Psoas muscle (tissue), 8 donors: ENCODE results near the gene ZC3HAV1. TPM values are rescaled to one million over a fixed set of nuclear protein-coding genes. Genes with fewer than 3 reads are reported as not detected.
A peak's percentile ranks its signal among the peaks of the same experiment; 100 is the strongest.
"Not testable (repeated sequence)": the region's sequence is repeated elsewhere in the genome, so short reads cannot be mapped to it uniquely, and the experiment has no call there.

Experiments
- ATAC-seq, 4 donors: fragments of 200-7000 bp; cut with Tn5 transposase; one replicate each; pipeline ENCODE4 v1.9.1; 2020; ENCODE audit warnings: moderate library complexity in 3 of 4, mild to moderate bottlenecking in 2 of 4
- DNase-seq, 2 donors: peaks; one replicate each; pipeline ENCODE4 v3.0.0-alpha.2; 2020
- H3K27ac ChIP-seq: fragments of 200-600 bp; one replicate; pipeline ENCODE4 v1.8.0; 2022
- H3K27me3 ChIP-seq, 3 donors: fragments of 200-600 bp in 1 of 3; one replicate each; pipeline versions ENCODE4 v1.6.1 to v1.8.0; 2013 to 2022; ENCODE audit warnings: low read length in 2 of 3, mild to moderate bottlenecking in 2 of 3, moderate library complexity in 1 of 3; ENCODE audit not compliant: insufficient read depth in 3 of 3
- H3K36me3 ChIP-seq, 2 donors: fragments of 200-600 bp in 1 of 2; one replicate each; pipeline versions ENCODE4 v1.6.1 to v1.8.0; 2013 to 2022; ENCODE audit warnings: low read depth in 1 of 2, mild to moderate bottlenecking in 1 of 2, moderate library complexity in 1 of 2; ENCODE audit not compliant: insufficient read depth in 1 of 2
- H3K4me1 ChIP-seq: fragments of 200-600 bp; one replicate; pipeline ENCODE4 v1.8.0; 2022
- H3K4me3 ChIP-seq: fragments of 200-600 bp; one replicate; pipeline ENCODE4 v1.8.0; 2022; ENCODE audit warnings: mild to moderate bottlenecking
- H3K9me3 ChIP-seq: fragments of 200-600 bp; one replicate; pipeline ENCODE4 v1.8.0; 2022
- WGBS, 3 donors: extraction: QIAGEN DNeasy Blood & Tissue Kit; methylation state at CpG; one replicate each; pipeline versions ENCODE4 v1.1.6 to v1.1.7; 2013; 5-methylcytosine and 5-hydroxymethylcytosine counted together
- intact Hi-C, 2 donors: fragments of 100-400 bp; cut with DNase I; formaldehyde crosslinking; loops; one replicate each; pipeline versions ENCODE4 v1.11.0 to v1.14.2; 2022
- polyA plus RNA-seq, 3 donors: library from polyadenylated mRNA; stranded (reverse); fragments of 200-250 nt; gene quantifications; one replicate each; pipeline ENCODE4 v1.2.3, GENCODE V29; 2013
- total RNA-seq, 4 donors: library from RNA; stranded (reverse); fragmentation: NEBNext Ultra II Directional in 2 of 4; extraction: Animal tissue kit (Norgen Biotek cat#: 25700) in 2 of 4; gene quantifications; one replicate each; pipeline versions ENCODE4 v1.2.1 to v1.2.4, GENCODE V29; 2021 to 2023
- TF ChIP-seq, protein P1 (sequence below): fragments of 200-600 bp; IDR thresholded peaks from one replicate; pipeline ENCODE4 v1.8.0; 2022; ENCODE audit warnings: antibody characterized with exemption
- donor health status: healthy with polysubstance abuse.
- donor health status: DM: no; HTN: no; CAD: no; lungs with moderate emphysema.
- donor health status: Bipolar disorder and iron deficiency.
- donor health status: healthy.
- donor health status: DM: yes; HTN: yes; CAD: no.
- donor health status: DM: no; HTN: no; CAD: no.
- donor health status: DM: no; HTN: no; CAD: no.
- donor health status: DM: yes; HTN: yes; CAD: no.

The ZC3HAV1 gene
- total and polyA plus RNA-seq, 7 donors, result 1.6 to 5.3 (median 3.9) TPM

DNA sequence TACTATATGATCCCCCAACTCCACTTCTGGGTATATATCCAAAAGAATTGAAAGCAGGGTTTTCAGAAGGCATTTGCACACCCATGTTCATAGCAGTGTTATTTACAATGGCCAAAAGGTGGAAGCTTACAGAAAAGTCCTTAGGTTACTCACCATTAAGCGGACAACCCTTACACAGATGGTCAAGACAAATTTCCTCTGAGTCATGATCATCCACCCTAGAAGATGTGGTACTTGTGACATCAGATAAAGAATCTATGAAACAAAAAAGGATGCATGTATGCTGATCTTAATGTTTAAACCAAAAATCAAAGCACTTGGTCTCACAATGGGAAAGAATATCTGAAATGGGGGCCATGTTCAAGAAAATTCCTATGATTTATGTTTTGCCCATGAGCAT, 31.1 kb downstream of the ZC3HAV1 start:
- ATAC-seq (no peak), DNase-seq (no peak)
- H3K36me3 ChIP-seq, result peaks cover 2 to 70% of the 10 kb centered on the region in 2 donors
- no peak overlapping the region for H3K27ac ChIP-seq
- intact Hi-C loops, result loop anchor here (5.0 to 10.0 kb wide), 3 partner anchors 61 to 194 kb away; no protein-coding TSS in a partner anchor
- TF ChIP-seq, protein P1, sequence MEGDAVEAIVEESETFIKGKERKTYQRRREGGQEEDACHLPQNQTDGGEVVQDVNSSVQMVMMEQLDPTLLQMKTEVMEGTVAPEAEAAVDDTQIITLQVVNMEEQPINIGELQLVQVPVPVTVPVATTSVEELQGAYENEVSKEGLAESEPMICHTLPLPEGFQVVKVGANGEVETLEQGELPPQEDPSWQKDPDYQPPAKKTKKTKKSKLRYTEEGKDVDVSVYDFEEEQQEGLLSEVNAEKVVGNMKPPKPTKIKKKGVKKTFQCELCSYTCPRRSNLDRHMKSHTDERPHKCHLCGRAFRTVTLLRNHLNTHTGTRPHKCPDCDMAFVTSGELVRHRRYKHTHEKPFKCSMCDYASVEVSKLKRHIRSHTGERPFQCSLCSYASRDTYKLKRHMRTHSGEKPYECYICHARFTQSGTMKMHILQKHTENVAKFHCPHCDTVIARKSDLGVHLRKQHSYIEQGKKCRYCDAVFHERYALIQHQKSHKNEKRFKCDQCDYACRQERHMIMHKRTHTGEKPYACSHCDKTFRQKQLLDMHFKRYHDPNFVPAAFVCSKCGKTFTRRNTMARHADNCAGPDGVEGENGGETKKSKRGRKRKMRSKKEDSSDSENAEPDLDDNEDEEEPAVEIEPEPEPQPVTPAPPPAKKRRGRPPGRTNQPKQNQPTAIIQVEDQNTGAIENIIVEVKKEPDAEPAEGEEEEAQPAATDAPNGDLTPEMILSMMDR, result no peak
- H3K9me3 ChIP-seq, result no peaks in the 10 kb centered on the region
- no peak overlapping the region for H3K4me3 ChIP-seq
- 96 to 100% (median 97%) methylated on average over 1 of the region's 1 CpG for WGBS, 3 donors
- H3K27me3 ChIP-seq, result no peaks in the 10 kb centered on the region
- no peaks in the 10 kb centered on the region for H3K4me1 ChIP-seq

DNA sequence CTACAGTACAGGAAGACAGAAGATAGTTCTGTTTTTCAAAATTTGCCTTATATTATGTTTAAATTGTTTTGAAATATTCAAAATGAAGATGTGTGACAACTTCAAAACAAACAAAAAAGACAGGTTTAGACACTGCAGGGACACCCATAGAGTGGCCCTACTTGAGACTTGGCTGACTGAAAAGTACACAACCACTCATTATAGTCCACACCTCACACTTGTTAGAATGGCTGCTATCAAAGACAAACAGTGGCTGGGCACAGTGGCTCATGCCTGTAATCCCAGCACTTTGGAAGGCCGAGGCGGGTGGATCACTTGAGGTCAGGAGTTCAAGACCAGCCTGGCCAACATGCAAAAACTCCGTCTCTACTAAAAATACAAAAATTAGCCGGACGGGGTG, 31.8 kb downstream of the ZC3HAV1 start:
- ATAC-seq, H3K27me3 ChIP-seq, DNase-seq, H3K27ac ChIP-seq, H3K9me3 ChIP-seq, H3K4me1 ChIP-seq, H3K4me3 ChIP-seq: not testable (repeated sequence)
- intact Hi-C loops, result loop anchor here (5.0 to 10.0 kb wide), 3 partner anchors 60 to 193 kb away; no protein-coding TSS in a partner anchor
- H3K36me3 ChIP-seq, result peaks cover 2 to 70% of the 10 kb centered on the region in 2 donors
- WGBS, 3 donors, result 85 to 92% (median 90%) methylated on average over 5 of the region's 5 CpGs

DNA sequence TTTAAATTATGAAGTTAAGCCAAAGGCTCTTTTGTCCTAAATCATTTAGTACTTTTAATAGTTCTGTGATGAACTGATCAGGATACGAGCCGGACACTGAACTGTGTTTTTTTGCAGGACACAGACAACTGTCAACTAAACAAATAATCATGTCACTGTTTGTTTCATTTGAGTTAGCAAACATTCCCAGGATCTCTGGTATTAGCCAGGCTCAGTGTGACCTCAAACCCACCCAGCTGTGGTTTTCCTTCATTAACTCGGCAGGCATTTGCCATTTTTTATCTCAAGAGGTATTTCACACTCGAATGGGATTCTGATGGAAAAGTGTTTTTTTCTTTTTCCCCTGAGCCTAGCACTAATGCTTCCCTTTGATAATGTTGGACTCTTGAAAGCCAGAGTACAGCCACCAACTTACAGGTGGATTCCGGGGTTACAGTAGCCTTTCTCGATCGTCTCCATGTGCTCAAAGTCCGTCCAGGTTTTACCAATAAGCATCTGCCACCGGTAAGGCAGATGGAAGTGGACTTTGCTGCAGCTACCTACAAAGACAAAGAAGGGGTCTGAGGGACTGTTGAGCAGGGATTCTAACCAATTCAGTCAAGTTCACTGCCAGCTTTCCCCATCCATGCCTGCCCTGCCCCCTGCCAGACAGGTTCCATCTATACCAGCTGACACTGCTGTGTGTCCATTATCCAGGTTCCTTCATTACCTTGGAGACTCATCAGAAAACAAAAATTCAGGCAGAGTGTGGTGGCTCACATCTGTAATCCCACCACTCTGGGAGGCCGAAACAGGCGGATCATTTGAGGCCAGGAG, 33.4 kb downstream of the ZC3HAV1 start:
- Histone ChIP-seq H3K9me3 (no peaks in the 10 kb centered on the region), H3K27me3 (no peaks in the 10 kb centered on the region), H3K27ac (no peak overlapping the region), H3K4me1 (no peaks in the 10 kb centered on the region), H3K36me3 (peaks cover 2 to 73% of the 10 kb centered on the region in 2 donors), H3K4me3 (no peak overlapping the region)
- WGBS, 3 donors, result 75 to 89% (median 79%) methylated on average over 11 of the region's 11 CpGs
- ATAC-seq (no peak), DNase-seq (no peak)
- TF ChIP-seq, protein P1, result no peak
- intact Hi-C loops, result loop anchor here (5.0 to 10.0 kb wide), 3 partner anchors 59 to 191 kb away; no protein-coding TSS in a partner anchor

GRCh38 chr7:139075031-139075652, 34.4 kb downstream of the ZC3HAV1 start:
- H3K4me1 ChIP-seq, result no peaks in the 10 kb centered on the region
- TF ChIP-seq, protein P1, result peak; percentile 84
- WGBS, 3 donors, result 38 to 39% (median 38%) methylated on average over 9 of the region's 9 CpGs
- no peaks in the 10 kb centered on the region for H3K9me3 ChIP-seq
- peaks cover 2 to 73% of the 10 kb centered on the region in 2 donors for H3K36me3 ChIP-seq
- DNase-seq (peak; percentile 56 to 65), ATAC-seq (peak; percentile 65 to 92 (median 79))
- intact Hi-C loops, result loop anchor here (5.0 to 10.0 kb wide), 3 partner anchors 58 to 190 kb away; no protein-coding TSS in a partner anchor
- H3K4me3 ChIP-seq, result no peak overlapping the region
- no peak overlapping the region for H3K27ac ChIP-seq
- H3K27me3 ChIP-seq, result no peaks in the 10 kb centered on the region

DNA sequence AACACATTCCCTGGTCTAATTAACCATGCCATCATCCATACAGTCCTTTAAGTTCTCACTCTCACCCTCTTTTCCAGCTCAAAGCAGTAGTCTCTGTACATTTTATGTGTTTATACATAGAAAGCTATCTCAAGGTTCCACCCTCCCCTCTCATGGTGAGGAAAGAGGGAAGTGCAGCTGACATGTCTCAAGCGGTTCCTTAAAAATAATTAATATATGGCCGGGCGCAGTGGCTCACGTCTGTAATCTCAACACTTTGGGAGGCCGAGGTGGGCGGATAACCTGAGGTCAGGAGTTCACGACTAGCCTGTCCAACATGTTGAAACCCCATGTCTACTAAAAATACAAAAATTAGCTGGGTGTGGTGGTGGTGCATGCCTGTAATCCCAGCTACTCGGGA, 36.7 kb downstream of the ZC3HAV1 start:
- TF ChIP-seq, protein P1, result no peak
- H3K36me3 ChIP-seq, result peaks cover 2 to 70% of the 10 kb centered on the region in 2 donors
- no peak for ATAC-seq
- no peak for DNase-seq
- H3K4me1 ChIP-seq, result no peaks in the 10 kb centered on the region
- intact Hi-C loops, result loop anchor here in 1 of 2 donors (10.0 kb wide), 1 partner anchor 188 kb away; no protein-coding TSS in a partner anchor
- H3K27ac ChIP-seq, result no peak overlapping the region
- H3K27me3 ChIP-seq, result no peaks in the 10 kb centered on the region
- no peak overlapping the region for H3K4me3 ChIP-seq
- 83 to 94% (median 91%) methylated on average over 8 of the region's 8 CpGs for WGBS, 3 donors
- H3K9me3 ChIP-seq, result no peaks in the 10 kb centered on the region
